Nucleus accumbens (tissue), 56 donors: ENCODE measurements around the gene MUC5B.
"Not testable (repeated sequence)": the region's sequence is repeated elsewhere in the genome, so short reads cannot be mapped to it uniquely, and the experiment has no call there.

Experiments
- DNase-seq, 56 donors: peaks; one replicate each; lab custom pipeline; 2025; lab: John Stamatoyannopoulos, UW

The MUC5B gene, protein sequence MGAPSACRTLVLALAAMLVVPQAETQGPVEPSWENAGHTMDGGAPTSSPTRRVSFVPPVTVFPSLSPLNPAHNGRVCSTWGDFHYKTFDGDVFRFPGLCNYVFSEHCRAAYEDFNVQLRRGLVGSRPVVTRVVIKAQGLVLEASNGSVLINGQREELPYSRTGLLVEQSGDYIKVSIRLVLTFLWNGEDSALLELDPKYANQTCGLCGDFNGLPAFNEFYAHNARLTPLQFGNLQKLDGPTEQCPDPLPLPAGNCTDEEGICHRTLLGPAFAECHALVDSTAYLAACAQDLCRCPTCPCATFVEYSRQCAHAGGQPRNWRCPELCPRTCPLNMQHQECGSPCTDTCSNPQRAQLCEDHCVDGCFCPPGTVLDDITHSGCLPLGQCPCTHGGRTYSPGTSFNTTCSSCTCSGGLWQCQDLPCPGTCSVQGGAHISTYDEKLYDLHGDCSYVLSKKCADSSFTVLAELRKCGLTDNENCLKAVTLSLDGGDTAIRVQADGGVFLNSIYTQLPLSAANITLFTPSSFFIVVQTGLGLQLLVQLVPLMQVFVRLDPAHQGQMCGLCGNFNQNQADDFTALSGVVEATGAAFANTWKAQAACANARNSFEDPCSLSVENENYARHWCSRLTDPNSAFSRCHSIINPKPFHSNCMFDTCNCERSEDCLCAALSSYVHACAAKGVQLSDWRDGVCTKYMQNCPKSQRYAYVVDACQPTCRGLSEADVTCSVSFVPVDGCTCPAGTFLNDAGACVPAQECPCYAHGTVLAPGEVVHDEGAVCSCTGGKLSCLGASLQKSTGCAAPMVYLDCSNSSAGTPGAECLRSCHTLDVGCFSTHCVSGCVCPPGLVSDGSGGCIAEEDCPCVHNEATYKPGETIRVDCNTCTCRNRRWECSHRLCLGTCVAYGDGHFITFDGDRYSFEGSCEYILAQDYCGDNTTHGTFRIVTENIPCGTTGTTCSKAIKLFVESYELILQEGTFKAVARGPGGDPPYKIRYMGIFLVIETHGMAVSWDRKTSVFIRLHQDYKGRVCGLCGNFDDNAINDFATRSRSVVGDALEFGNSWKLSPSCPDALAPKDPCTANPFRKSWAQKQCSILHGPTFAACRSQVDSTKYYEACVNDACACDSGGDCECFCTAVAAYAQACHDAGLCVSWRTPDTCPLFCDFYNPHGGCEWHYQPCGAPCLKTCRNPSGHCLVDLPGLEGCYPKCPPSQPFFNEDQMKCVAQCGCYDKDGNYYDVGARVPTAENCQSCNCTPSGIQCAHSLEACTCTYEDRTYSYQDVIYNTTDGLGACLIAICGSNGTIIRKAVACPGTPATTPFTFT (N-terminal part only)

DNA sequence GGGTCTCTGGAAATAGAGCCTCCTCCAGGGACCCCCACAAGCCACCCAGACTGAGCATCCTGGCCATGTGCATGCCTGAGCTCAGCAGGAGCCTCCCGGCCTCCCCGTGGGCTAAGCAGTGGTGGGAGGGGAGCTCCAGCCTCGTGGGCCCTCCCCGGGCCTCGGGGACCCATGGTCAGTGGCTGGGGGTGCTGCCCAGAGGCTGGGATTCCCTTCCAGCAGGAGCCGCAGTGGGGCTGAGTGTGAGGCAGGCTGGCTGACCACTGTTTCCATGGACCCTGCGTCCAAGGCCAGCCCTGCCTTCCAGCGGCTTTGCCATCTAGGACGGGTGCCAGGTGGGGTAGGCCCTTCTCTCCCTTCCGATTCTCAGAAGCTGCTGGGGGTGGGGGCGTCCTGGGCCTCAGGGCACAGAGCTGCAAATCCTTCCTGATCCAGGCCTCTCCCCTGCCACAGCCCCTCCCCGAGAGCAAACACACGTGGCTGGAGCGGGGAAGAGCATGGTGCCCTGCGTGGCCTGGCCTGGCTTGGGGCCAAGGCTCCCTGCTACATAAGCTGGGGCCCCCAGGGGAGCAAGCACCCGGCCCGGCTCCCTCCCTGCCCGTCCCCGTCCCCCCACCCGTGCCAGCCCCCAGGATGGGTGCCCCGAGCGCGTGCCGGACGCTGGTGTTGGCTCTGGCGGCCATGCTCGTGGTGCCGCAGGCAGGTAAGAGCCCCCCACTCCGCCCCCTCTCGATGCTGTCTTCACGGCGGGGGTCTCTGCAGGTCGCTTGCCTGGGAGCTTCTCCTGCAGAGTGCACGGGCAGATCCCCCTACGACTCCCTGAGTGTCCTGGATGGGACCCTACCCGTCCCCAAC, at the start of gene MUC5B:
TSS of gene MUC5B (plus strand) at position 576 of the 855 bp plus-strand sequence. CDS start at position 634, 58 bp downstream.
- no peak for DNase-seq

DNA sequence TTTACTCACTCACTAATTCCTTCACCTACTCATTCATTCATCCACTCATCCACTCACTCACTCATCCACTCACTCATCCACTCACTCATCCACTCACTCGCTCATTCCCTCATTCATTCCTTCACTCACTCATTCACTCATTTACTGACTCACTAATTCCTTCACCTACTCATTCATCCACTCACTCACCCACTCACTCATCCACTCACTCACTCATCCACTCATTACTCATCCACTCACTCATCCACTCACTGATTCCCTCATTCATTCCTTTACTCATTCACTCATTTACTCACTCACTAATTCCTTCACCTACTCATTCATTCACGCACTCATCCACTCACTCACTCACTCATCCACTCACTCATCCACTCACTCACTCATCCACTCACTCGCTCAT, 49.5 kb upstream of the MUC5B start:
- not testable (repeated sequence) for DNase-seq

DNA sequence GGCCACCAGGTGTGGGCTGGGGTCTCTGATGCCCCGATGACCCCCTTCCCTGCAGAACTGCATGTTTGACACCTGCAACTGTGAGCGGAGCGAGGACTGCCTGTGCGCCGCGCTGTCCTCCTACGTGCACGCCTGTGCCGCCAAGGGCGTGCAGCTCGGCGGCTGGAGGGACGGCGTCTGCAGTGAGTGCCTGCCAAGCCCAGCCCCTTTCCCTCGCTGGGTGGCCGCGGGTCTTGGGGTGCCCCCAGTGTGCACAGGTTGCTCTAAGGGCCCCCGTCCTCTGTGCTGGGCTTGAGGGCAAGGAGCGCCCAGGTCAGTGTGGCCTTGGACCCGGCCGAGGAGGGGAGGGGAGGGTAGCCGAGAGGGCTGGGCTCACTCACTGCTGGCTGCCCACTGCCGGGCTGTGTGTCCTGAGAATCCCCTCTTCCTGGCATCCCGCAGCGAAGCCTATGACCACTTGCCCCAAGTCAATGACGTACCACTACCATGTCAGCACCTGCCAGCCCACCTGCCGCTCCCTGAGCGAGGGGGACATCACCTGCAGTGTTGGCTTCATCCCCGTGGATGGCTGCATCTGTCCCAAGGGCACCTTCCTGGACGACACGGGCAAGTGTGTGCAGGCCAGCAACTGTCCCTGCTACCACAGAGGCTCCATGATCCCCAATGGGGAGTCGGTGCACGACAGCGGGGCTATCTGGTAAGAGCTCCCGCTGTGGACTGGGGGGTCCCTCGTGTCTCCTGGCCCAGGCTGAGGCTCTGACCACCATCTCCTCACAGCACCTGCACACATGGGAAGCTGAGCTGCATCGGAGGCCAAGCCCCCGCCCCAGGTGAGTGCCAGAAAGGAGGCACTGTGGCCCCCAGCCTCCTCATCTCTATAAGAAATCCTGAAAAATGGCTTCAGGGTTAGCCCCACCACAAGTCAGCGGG, 48.2 kb upstream of the MUC5B start:
- DNase-seq = no peak

DNA sequence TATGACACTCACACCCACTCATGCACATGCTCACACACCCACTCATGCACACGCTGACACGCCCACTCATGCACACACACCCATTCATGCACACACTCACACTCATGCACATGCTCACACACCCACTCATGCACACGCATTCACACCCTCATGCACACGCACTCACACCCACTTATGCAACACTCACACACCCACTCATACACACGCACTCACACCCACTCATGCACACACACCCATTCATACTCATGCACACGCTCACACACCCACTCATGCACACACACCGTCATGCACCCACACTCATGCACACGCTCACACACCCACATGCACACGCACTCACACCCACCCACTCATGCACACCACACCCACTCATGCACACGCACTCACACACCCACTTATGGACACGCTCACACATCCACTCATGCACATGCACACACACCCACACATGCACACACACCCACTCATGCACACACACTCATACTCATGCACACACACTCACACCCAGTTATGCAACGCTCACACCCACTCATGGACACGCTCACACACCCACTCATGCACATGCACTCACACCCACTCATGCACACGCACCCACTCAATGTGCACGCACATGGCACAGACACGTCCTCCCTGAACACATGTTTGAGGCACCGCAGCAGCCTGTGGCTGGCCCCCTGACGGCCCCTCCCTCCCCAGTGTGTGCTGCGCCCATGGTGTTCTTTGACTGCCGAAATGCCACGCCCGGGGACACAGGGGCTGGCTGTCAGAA, 47.2 kb upstream of the MUC5B start:
- peak in 1 of 56 donors; percentile 55 for DNase-seq

DNA sequence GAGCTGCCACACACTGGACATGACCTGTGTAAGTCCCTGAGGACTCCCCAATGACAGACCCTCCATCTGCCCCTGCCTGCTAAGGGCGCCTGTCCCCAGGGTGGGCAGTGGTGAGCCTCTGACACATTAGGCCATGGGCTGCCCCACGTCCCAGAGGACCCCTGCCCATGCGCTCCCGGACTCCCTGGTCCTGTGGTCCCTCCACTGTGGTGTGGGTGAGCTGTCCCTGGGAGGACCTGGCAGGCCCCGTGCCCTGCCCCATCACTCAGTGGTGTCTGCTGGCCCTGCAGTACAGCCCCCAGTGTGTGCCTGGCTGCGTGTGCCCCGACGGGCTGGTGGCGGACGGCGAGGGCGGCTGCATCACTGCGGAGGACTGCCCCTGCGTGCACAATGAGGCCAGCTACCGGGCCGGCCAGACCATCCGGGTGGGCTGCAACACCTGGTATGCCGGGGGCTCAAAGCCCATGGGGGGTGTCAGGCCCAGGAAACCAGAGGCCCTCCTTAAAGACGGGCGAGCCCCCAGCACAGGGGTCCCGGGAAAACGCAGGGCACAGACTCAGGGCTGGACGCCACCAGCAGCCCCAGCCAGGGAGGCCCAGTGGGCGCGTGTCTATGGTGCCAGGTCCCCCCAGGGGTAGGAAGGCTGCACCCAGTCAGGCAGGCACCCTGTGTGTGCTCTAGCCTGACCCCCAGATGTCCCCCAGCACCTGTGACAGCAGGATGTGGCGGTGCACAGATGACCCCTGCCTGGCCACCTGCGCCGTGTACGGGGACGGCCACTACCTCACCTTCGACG, 46.4 kb upstream of the MUC5B start:
- DNase-seq = no peak

DNA sequence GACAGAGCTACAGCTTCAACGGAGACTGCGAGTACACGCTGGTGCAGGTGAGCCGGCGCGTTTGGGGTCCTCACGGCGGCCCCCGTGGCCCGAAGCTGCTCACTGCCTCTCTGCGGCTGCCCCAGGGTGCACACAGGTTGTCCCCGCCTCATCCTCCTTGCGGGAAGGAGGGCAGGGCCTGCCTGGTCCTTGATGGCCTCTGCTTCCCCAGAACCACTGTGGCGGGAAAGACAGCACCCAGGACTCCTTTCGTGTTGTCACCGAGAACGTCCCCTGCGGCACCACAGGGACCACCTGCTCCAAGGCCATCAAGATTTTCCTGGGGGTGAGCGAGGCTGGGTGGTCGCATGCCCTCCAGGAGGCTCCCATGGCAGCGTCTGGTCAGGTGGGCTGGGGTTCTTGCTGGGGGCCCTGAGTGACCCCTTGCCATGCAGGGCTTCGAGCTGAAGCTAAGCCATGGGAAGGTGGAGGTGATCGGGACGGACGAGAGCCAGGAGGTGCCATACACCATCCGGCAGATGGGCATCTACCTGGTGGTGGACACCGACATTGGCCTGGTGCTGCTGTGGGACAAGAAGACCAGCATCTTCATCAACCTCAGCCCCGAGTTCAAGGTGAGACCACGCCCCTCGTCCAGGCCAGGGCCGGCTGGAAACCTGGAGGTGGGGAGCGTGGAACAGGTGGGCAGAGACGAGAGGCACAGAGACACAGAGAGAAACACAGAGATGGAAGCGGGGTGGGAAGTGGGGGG, 45.7 kb upstream of the MUC5B start:
- DNase-seq = no peak

DNA sequence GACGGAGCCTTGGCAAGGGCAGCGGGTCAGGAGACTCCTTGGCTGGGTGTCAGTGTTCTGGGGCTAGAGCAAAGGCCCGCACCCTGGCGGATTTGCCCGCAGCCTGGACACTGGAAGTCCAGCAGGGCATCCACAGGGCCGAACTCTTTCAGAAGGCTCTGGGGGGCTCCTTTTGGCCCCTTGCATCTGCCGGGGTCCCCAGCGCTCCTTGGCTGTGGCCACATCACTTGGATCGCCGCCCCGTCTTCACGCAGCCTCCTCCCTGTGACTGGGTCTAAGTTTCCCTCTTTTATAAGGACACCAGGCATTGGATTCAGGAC, 45.1 kb upstream of the MUC5B start:
- DNase-seq = no peak

DNA sequence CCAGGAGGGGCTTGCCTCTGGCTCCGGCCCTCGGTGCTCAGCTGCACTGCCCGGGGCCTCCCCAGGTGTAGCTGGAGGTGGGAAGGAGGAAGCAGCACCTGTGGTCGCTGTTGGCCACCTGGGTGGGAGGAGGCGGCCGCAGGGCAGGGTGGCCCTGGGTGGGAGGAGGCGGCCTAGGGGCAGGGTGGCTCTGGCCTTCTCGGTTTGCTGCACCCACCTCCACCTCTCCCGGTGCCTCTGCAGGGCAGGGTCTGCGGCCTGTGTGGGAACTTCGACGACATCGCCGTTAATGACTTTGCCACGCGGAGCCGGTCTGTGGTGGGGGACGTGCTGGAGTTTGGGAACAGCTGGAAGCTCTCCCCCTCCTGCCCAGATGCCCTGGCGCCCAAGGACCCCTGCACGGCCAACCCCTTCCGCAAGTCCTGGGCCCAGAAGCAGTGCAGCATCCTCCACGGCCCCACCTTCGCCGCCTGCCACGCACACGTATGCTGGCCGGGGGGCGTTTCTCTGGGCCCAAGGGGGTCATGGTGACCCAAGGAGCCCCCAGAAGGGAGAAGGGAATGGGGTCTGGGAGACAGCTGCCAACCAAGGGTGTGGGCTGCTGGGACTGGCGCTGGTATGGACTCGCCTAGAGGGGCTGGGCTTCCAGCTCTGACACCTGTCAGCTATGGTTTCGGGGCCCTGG, 44.5 kb upstream of the MUC5B start:
- DNase-seq = no peak

DNA sequence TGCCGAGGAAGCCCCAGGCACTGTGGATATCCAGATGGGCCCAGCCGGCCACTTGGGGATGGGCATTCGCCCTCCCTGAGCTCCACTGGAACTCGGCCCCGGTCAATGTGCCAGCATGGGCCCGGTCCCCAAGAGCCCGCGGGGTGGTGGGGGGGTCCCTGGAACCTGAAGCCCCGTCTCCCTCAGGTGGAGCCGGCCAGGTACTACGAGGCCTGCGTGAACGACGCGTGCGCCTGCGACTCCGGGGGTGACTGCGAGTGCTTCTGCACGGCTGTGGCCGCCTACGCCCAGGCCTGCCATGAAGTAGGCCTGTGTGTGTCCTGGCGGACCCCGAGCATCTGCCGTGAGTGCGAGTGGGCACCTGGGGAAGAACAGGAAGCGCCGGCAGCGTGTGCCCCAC, 44.0 kb upstream of the MUC5B start:
- no peak for DNase-seq

DNA sequence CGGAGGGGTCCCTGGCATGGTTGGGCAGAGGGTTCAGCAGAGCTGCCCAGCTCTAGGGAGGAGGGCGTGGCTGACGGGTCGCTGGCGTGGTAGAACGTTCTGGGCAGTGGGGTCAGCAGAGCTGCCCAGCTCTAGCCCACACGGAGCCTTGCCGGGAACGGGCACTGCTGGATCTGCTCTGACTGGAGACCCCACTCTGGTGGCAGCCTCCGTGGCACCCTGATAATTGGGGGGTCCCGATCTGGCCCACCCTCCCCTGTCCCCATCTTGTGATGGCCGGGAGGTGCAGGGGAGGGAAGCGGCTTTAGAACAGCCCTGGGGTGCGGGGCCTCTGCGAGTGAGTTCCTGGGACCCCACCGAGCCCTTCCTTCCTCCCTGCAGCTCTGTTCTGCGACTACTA, 43.2 kb upstream of the MUC5B start:
- no peak for DNase-seq

DNA sequence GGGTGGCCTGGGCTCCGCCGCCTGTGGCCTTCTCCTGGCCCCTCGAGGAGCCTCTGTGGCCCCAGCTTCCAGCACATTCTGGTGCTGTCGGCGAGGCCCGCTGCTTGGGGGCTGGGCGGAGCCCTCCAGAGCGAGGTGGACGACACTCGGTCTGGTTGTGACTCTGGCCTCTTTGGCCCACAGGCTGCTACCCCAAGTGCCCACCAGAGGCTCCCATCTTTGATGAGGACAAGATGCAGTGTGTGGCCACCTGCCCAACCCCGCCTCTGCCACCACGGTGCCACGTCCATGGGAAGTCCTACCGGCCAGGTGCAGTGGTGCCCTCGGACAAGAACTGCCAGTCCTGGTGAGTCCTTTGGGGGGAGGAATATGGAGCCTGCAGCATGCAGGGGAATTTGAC, 42.7 kb upstream of the MUC5B start:
- no peak for DNase-seq

DNA sequence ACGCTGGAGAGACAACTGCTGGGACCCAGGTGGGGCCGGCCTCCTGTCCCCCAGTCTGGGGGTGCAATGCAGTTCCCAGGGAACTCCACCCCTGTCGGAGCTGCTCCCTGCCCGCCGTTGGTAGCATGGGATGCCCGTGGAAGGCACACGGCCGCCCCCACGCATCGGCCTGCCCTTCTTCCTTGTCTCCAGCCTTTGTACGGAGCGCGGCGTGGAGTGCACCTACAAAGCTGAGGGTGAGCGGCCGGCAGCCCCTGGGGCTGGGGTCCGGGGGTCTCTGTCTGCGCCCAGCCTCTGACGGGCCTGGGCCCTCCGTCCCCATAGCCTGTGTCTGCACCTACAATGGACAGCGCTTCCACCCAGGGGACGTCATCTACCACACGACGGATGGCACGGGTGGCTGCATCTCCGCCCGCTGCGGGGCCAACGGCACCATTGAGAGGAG, 41.9 kb upstream of the MUC5B start:
- no peak for DNase-seq

DNA sequence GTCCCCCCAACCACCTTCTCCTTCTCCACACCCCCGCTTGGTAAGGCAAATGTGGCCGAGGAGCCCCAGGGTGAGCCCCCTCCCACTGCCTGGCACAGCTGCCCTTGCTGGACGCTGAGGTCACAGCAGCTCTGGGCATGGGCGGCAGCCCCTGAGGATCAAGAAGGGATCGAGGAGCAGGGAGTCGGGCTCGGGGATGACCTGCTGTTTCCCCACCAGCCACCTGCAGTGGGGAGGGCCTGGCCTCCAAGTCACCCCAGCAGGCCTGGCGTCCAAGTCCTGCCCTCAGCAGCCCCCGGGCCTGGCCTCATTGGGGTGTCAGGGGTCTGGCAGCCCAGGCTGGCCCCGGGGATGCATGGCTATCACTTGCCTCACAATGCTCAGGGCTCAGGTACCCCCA, 41.4 kb upstream of the MUC5B start:
- DNase-seq = no peak

DNA sequence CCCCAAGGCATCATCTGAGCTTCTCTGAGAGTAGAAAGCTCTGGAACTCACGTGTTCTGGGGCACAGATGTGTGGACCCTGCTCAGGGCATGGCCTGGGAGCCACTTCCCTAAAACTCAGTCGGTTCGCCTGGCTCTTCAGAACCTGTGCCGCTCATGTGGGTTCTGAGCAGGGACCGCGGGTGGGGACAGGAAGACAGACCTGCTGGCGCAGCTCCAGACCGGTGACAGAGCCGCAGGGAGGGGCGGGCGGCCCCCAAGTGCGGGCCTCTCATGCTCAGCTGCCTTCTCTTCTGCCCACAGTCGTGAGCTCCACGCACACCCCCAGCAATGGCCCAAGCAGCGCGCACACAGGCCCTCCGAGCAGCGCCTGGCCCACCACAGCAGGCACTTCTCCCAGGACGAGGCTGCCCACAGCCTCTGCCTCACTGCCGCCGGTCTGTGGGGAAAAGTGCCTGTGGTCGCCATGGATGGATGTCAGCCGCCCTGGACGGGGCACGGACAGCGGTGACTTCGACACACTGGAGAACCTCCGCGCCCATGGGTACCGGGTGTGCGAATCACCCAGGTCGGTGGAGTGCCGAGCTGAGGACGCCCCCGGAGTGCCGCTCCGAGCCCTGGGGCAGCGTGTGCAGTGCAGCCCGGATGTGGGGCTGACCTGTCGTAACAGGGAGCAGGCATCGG, 40.9 kb upstream of the MUC5B start:
- DNase-seq = no peak

DNA sequence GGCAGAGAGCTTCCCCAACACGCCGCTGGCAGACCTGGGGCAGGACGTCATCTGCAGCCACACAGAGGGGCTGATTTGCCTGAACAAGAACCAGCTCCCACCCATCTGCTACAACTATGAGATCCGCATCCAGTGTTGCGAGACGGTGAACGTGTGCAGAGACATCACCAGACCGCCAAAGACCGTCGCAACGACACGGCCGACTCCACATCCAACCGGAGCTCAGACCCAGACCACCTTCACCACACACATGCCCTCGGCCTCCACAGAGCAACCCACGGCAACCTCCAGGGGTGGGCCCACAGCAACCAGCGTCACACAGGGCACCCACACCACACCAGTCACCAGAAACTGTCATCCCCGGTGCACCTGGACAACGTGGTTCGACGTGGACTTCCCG, 38.7 kb upstream of the MUC5B start:
- DNase-seq = not testable (repeated sequence)
